Kidney (tissue), 14 donors: ENCODE measurements around the gene ZNF70. TPM values are rescaled to one million over a fixed set of nuclear protein-coding genes. Genes with fewer than 3 reads are reported as not detected.

ENCODE experiments used
- DNase-seq, 5 donors: peaks; one replicate each; pipeline ENCODE4 v3.0.0-alpha.2; 2013 to 2020
- FAIRE-seq: peaks from 2 replicates; lab custom pipeline; 2012; peaks lifted over from hg19 to GRCh38; lab: Jason Lieb, UNC
- H3K27ac ChIP-seq, 2 donors: one replicate each; pipeline ENCODE4 v1.7.0; 2013; ENCODE audit warnings: low read depth in 2 of 2, low read length in 2 of 2, inconsistent platforms in 1 of 2
- H3K27me3 ChIP-seq: one replicate; pipeline ENCODE4 v1.7.1; 2013; ENCODE audit warnings: low read length, inconsistent platforms; ENCODE audit not compliant: control insufficient read depth, insufficient read depth
- H3K36me3 ChIP-seq, 3 donors: one replicate each; pipeline versions ENCODE4 v1.7.0 to v1.7.1; 2013; ENCODE audit warnings: low read length in 3 of 3, control low read depth in 1 of 3, inconsistent platforms in 1 of 3; ENCODE audit not compliant: insufficient read depth in 3 of 3, control insufficient read depth in 2 of 3
- H3K4me1 ChIP-seq, 3 donors: one replicate each; pipeline versions ENCODE4 v1.7.0 to v1.7.1; 2013; ENCODE audit warnings: low read length in 3 of 3, inconsistent platforms in 1 of 3, low read depth in 1 of 3; ENCODE audit not compliant: control insufficient read depth in 2 of 3, insufficient read depth in 2 of 3
- H3K4me3 ChIP-seq, 3 donors: one replicate each; pipeline versions ENCODE4 v1.7.0 to v1.8.1; 2013; ENCODE audit warnings: low read length in 3 of 3, control low read depth in 1 of 3, inconsistent platforms in 1 of 3
- H3K9ac ChIP-seq, 3 donors: one replicate each; pipeline versions ENCODE4 v1.7.0 to v1.7.1; 2013; ENCODE audit warnings: low read length in 3 of 3, control low read depth in 1 of 3, inconsistent platforms in 1 of 3
- H3K9me3 ChIP-seq, 3 donors: one replicate each; pipeline versions ENCODE4 v1.7.0 to v1.7.1; 2013; ENCODE audit warnings: low read length in 3 of 3, control low read depth in 1 of 3, inconsistent platforms in 1 of 3; ENCODE audit not compliant: control insufficient read depth in 2 of 3, insufficient read depth in 1 of 3
- CTCF ChIP-seq: IDR thresholded peaks from 3 replicates; pipeline ENCODE4 v1.5.1; 2012; ENCODE audit warnings: mild to moderate bottlenecking, moderate library complexity, borderline replicate concordance; ENCODE audit not compliant: insufficient read depth; ENCODE audit errors: extremely low read depth
- intact Hi-C: fragments of 100-400 bp; cut with DNase I; formaldehyde crosslinking; loops from one replicate; pipeline ENCODE4 v1.11.1; 2022
- polyA plus RNA-seq: library from polyadenylated mRNA; stranded (reverse); fragments of 350-450 nt; fragmentation: Illumina TruSeq; extraction: RNeasy Lipid Tissue Mini Kit (QIAGEN cat#74804); gene quantifications from one replicate; pipeline ENCODE4 v1.2.3, GENCODE V29; 2014; ENCODE audit warnings: low read depth, low replicate concordance; ENCODE audit not compliant: insufficient read depth
- total RNA-seq: library from RNA; stranded (reverse); fragmentation: NEBNext Ultra II Directional; extraction: Animal tissue kit (Norgen Biotek cat#: 25700); gene quantifications from one replicate; pipeline ENCODE4 v1.2.1, GENCODE V29; 2021
- donor health status: control.
- donor health status: control.
- donor health status: control.
- donor health status: control.
- donor health status: control.
- donor health status: DM: yes; HTN: yes; CAD: no.
- donor health status: Normal renal cell carcinoma (clear cell type).

The ZNF70 gene
- total and polyA plus RNA-seq, 2 donors from 2014 or later, result 1.1 to 6.6 TPM

- H3K4me3 ChIP-seq, result no peak overlapping the region
- no peaks in the 10 kb centered on the region for H3K27me3 ChIP-seq
- H3K36me3 ChIP-seq, result peaks cover 4 to 59% (median 25%) of the 10 kb centered on the region in 3 donors
- no peak for DNase-seq
- no peak for TF ChIP-seq CTCF
- no peak overlapping the region for H3K27ac ChIP-seq
- no peaks in the 10 kb centered on the region for H3K4me1 ChIP-seq
- intact Hi-C loops, result no loop called here
- no peaks in the 10 kb centered on the region for H3K9me3 ChIP-seq
- no peak overlapping the region for H3K9ac ChIP-seq
- FAIRE-seq, result no peak
These were observed 52.2 kb downstream of the ZNF70 start for GRCh38 chr22:23698673-23699235.

- TF ChIP-seq CTCF, result no peak
- Histone ChIP-seq H3K27me3 (no peaks in the 10 kb centered on the region), H3K9ac (no peak overlapping the region), H3K36me3 (peaks cover 4 to 65% (median 31%) of the 10 kb centered on the region in 3 donors), H3K27ac (no peak overlapping the region), H3K9me3 (no peaks in the 10 kb centered on the region), H3K4me1 (no peaks in the 10 kb centered on the region), H3K4me3 (no peak overlapping the region)
- DNase-seq (no peak), FAIRE-seq (no peak)
- intact Hi-C loops, result no loop called here
These were observed 52.8 kb downstream of the ZNF70 start for GRCh38 chr22:23698094-23698493.

- no peak for TF ChIP-seq CTCF
- intact Hi-C loops, result no loop called here
- Histone ChIP-seq H3K4me1 (no peaks in the 10 kb centered on the region), H3K4me3 (no peak overlapping the region), H3K27me3 (no peaks in the 10 kb centered on the region), H3K27ac (no peak overlapping the region), H3K36me3 (peaks cover 4 to 61% (median 34%) of the 10 kb centered on the region in 3 donors), H3K9ac (no peak overlapping the region), H3K9me3 (no peaks in the 10 kb centered on the region)
- FAIRE-seq, result no peak
- DNase-seq, result no peak
These were observed 53.6 kb downstream of the ZNF70 start for GRCh38 chr22:23697031-23697970.
